Measurements from ENCODE around the gene OR51B4.
"Not testable (repeated sequence)": the region's sequence is repeated elsewhere in the genome, so short reads cannot be mapped to it uniquely, and the experiment has no call there.

OR51B4 gene

DNA sequence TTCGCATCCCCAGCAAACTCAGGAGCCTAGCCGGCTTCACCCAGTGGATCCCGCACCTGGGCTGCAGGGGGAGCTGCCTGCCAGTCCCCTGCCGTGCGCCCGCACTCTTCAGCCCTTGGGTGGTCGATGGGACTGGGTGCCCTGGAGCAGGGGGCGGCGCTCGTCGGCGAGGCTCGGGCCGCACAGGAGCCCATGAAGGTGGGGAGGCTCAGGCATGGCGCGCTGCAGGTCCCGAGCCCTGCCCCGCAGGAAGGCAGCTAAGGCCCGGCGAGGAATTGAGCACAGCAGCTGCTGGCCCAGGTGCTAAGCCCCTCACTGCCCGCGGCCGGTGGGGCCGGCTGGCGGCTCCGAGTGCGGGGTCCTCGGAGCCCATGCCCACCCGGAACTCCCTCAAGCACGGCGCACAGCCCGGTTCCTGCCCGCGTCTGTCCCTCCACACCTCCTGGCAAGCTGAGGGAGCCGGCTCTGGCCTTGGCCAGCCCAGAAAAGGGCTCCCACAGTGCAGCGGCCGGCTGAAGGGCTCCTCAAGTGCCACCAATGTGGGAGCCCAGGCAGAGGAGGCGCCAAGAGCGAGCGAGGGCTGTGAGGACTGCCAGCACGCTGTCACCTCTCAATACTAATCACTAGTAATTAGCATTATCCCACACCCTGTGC, 7.3 kb downstream of the OR51B4 start:
- not testable (repeated sequence) for DNase-seq (ENCODE audit: low read depth)

DNA sequence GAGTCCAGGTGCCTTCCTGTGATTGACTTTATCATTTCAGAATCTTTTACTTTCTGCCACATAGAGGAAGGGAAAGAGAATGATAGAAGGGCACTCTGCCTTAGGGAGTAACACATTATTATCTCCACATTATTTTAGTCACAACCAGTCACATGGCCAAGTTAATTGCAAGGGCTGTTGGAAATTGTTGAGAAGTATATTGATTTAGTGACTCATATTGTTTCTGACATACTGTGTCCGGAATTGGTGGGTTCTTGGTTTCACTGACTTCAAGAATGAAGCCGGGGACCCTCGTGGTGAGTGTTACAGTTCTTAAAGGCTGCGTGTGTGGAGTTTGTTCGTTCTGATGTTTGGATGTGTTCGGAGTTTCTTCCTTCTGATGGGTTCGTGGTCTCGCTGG, 8.7 kb downstream of the OR51B4 start:
- no peak for DNase-seq (ENCODE audit: low read depth)

DNA sequence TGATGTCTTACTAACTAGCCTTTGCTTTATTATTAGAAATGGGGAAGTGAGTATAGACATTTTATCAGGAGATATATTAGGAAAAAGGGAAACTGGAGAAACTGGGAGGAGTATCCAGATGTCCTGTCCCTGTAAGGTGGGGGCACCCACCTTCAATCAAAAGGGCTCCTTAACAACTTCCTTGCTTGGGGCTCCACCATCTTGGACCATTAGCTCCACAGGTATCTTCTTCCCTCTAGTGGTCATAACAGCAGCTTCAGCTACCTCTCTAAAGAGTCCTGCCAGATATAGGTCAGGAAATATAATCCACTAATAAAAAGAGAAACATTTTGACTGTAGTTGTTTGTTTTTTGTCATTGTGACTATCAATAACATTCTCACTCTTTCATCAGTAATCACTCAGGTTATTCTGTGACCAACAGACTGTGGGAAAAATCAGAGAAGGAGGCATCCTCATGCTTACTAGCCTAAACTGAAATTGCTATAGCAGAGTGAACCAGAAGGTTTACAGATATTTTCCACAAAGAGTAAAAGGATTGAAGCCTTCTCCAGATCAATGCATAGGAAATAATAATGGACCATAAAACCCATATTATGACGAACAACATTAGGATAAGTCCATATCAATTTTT, 10.4 kb downstream of the OR51B4 start:
- DNase-seq (ENCODE audit: low read depth): peak; percentile 61

DNA sequence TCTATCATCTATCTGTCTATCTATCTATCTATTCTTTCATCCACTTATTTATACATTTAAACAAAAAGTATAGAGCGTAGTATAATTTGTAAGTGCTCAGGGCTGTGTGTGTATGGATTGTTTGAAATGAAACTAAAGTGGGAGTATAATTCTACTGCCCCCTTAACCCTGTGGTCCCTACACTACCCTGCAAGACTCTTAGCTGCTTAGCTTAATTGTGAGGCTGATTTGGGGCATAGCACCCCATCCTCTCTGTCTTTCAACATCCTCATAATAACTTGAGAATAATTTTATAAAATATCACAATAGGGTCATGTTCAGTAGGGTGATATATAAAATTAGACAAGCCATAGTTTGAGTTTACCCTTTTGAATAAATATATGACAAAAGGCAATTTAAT, 11.6 kb downstream of the OR51B4 start:
- DNase-seq (ENCODE audit: low read depth): no peak

DNA sequence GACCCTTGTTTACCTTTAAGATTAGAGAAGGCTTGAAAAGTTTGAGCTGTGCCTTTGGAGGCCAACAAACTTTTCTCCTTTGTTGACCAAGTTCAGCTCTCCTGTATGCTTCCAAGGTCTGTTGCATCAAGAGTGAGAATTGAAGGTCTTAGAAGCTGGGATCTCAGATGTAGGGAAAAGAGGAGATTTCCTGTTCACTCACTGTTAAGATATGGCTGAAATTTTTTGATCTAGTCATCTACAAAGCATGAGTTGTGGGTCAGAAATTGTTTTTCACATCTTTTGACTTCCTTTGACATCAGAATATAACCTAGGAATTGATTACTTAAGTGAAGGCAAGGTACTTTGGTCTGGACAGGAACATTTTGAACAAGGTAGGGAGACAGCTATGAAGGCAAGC, 12.1 kb downstream of the OR51B4 start:
- peak; percentile 28 for DNase-seq (ENCODE audit: low read depth)

DNA sequence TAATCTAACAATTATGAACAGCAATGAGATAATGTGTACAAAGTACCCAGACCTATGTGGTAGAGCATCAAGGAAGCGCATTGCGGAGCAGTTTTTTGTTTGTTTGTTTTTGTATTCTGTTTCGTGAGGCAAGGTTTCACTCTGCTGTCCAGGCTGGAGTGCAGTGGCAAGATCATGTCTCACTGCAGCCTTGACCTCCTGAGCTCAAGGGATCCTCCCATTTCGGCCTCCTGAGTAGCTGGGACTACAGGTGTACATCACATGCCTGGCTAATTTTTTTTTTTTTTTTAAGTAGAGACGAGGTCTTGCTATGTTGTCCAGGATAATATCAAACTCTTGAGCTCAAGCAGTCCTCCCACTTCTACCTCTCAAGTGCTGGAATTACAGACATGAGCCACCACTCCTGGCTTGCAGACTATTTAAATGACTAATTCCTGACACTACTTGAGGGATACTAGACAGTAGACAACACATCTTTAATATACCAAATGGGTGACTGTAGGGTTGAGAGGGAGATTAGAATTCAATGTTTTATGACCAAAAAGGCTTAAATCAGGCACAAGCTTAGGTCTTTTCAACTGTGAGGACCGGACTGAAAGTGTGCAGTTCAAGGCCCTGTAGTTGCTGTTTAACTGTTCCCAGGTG, 12.7 kb downstream of the OR51B4 start:
- DNase-seq (ENCODE audit: low read depth): no peak

DNA sequence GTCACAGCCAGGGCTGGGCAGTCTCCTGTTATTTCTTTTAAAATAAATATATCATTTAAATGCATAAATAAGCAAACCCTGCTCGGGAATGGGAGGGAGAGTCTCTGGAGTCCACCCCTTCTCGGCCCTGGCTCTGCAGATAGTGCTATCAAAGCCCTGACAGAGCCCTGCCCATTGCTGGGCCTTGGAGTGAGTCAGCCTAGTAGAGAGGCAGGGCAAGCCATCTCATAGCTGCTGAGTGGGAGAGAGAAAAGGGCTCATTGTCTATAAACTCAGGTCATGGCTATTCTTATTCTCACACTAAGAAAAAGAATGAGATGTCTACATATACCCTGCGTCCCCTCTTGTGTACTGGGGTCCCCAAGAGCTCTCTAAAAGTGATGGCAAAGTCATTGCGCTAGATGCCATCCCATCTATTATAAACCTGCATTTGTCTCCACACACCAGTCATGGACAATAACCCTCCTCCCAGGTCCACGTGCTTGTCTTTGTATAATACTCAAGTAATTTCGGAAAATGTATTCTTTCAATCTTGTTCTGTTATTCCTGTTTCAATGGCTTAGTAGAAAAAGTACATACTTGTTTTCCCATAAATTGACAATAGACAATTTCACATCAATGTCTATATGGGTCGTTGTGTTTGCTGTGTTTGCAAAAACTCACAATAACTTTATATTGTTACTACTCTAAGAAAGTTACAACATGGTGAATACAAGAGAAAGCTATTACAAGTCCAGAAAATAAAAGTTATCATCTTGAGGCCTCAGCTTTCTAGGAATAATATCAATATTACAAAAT, 13.4 kb downstream of the OR51B4 start:
- DNase-seq (ENCODE audit: low read depth): peak; percentile 44

DNA sequence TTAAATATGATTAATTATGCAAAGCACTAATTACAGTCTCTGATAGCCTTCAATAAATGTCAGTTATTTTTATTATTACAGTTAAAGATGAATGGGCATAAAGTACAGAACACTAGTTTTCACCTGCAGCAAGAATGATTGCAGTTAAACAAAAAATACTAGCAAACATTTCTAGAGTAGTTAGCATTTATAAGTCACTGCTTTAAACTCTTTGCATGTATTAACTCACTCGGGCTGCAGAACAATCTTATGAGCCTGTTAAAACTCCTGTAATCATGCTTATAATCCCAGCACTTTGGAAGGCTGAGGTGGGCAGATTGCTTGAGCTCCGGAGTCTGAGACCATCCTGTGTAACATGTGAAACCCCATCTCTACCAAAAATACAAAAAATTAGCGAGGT, 14.8 kb downstream of the OR51B4 start:
- no peak for DNase-seq (ENCODE audit: low read depth)

DNA sequence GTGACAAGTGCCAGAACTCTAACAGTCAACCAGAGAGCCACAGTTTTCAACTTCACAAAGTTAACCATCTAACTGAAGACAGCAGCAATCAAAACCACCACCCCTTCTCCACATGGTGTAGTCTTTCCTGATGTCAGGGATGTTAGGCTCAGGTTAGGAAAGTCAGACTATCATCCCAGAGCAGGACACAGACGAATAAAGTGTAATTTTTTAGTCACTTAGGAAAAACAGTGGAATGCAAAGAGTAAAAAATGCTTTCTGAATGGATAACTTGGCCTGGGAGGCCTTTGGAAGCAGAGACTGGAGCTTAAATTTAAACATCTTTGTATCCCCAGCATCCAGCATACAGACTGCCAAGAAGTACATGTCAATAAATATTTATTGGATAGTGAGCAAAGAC, 15.4 kb downstream of the OR51B4 start:
- DNase-seq (ENCODE audit: low read depth): no peak

DNA sequence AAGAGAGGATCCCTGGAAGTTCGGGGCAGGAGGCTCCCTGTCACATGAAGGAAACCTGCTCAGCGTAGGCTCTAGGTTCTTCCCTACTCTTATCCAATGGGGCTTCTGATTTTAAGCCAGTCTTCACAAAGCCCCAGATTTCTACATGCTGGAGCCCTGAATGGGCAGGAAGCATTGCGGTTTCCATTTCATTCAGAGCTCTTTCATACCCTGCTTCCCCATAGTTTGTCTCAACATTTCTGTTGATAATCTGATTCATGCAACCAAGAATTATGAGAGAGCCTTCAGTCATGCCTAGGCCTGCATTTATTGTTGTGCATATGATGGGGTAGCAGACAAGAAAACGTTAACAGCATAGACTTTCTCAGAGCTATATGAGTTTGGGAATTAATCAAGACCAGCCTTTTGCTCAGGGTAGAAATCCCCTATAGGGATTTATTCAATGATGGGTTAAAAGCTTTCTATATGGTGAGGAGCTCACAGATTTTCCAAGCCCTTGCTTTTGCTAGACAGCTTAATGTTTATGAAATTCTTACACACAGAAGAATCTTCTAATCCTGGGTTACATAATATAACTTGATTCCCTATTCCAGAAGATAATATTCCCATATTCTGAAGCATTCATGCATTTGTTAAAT, 15.9 kb downstream of the OR51B4 start:
- no peak for DNase-seq (ENCODE audit: low read depth)

DNA sequence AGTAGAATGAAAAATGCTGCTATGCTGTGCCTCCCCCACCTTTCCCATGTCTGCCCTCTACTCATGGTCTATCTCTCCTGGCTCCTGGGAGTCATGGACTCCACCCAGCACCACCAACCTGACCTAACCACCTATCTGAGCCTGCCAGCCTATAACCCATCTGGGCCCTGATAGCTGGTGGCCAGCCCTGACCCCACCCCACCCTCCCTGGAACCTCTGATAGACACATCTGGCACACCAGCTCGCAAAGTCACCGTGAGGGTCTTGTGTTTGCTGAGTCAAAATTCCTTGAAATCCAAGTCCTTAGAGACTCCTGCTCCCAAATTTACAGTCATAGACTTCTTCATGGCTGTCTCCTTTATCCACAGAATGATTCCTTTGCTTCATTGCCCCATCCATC, 17.1 kb downstream of the OR51B4 start:
- no peak for DNase-seq (ENCODE audit: low read depth)

DNA sequence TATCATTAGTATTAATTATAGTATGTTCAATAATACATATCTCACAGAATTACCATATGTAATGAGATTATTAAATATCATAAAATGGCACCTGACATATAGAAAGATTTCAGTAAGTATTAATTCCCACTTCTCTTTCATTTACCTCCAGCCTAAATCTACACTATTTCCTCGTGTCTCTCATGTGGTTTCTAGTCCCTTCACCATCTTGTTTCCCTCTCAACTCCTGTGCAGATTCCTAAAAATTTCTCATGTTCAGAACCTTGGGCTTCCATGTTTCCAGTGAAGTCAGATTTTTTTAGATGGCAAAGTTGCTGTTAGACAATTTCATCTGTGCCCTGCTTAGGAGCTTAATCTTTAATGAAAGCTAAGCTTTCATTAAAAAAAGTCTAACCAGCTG, 17.9 kb downstream of the OR51B4 start:
- DNase-seq (ENCODE audit: low read depth): no peak

DNA sequence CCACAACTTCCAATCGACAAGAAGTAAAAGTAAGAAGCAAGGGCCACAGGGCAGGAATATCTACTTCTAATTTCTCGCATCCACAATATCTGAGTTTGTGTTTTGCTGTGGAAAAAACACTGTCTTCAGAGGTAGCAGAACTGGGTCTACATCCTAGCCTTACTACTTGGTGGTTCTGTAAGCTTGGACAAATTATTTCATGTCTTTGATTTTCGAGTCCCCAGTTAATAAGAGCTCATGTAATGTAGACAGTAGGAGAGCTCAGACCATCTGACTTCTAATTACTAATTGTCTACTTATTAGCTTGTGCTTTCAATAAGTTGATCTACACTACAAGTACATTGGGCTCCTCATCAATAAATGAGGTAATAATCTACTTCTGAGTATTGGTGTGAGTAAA, 18.7 kb downstream of the OR51B4 start:
- no peak for DNase-seq (ENCODE audit: low read depth)

DNA sequence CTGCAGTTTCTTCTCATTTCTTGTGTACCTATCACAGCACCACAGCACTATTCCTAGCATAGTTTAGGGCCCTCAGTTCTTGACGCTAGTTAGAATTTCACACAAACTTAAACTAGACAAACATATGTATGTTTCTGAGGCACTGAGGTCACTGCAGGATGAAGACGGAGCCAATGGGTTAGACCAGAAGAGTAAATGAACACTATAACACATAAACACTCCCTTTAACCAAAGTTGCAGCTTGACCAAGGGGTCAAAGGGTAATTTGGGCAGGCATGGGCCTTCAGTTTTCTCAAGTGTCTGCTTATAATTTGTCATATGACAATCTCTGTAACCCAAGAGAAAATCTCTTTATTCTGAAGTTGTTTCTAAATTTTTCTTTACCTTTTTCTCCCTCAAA, 19.1 kb downstream of the OR51B4 start:
- no peak for DNase-seq (ENCODE audit: low read depth)

DNA sequence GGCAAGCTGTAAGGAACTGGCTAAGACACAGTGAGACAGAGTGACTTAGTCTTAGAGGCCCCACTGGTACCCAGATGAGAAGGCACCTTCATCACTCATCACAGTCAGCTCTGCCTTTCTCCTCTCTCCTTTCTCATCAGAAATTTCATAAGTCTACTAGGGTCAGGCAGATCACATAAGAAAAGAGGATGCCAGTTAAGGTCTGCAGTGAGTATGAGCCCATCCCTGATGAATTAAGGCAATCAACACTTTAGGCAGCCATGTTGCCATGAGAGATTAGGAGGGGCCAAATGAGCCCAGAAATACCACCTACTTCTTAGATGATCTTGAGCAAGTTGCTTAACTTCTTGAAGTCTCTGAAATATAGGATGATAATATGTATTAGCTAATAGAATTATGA, 20.1 kb downstream of the OR51B4 start:
- no peak for DNase-seq (ENCODE audit: low read depth)

DNA sequence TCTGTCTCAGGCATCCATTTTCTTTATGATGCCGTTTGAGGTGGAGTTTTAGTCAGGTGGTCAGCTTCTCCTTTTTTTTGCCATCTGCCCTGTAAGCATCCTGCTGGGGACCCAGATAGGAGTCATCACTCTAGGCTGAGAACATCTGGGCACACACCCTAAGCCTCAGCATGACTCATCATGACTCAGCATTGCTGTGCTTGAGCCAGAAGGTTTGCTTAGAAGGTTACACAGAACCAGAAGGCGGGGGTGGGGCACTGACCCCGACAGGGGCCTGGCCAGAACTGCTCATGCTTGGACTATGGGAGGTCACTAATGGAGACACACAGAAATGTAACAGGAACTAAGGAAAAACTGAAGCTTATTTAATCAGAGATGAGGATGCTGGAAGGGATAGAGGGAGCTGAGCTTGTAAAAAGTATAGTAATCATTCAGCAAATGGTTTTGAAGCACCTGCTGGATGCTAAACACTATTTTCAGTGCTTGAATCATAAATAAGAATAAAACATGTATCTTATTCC, 21.1 kb downstream of the OR51B4 start:
- peak; percentile 98 for DNase-seq (ENCODE audit: low read depth)

DNA sequence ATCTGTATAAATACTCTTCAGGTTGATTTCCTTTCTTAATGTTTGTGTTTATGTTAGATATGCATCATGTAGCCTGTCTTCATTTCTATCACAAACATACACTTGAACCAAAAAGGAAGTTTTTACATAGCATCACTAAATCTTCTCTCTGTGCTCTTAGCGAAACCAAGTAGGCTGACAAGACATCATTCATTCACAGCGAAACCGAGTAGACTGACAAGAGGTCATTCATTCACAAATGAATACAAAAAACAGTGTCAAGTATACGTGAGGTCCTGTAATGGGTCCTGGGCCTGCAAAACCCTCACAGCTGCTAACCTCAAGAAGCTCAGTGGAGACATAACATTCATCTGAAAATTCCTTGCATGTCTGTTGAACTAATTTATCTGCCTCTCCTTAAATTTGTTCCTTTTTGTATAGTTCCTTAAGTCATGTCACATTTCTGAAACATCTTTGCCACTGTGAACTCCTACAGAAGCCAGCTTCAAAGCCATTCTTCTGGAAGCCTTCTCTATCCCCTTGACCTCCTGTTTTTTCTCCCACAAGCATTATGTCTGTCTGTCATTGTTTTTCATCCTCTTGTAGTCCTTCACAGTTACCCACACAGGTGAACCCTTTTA, 22.2 kb downstream of the OR51B4 start:
- no peak for DNase-seq (ENCODE audit: low read depth)

DNA sequence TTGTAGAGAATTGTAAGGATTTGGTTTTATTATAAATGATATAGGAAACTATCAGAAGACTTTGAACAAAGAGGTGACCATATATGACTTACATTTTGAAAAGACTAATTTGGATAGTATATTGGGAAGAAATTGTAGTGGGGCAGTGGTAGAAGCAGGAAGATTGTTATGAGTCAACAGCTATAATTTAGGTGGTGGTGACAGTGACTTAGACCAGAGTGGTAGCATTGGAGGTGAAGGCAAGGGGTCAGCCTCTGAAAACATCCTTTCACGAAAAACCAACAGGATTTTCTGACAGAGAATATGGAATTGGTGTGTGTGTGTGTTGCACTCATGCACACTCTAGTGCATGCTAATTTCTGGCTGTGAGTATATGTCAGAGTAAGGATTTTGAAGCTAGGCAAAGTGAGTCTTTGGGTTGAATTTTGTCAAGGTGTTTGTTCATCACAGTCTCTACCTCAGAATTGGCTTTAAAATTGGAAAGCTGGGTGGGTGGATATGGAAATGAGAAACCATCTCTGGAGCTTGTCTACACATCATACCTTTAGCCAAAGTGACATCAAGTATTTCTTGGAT, 23.9 kb downstream of the OR51B4 start:
- no peak for DNase-seq (ENCODE audit: low read depth)

DNA sequence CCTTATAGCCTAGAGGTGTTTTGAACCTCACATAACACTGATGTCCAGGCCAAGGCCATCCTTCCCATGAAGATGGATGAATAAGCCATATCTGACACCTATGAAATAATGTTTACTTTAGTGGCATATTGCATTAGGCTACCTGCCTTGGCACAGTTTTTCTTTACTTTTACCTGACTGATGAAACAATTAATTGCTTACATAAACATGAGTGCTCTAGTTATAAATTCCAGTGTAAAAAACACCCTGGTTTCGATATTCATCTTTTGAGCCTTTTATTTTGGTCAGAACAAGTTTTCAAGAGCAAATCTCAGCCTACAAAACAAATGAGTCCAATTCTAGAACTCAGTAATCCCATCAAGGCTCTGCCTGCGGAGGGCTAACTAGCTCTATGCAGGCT, 25.0 kb downstream of the OR51B4 start:
- no peak for DNase-seq (ENCODE audit: low read depth)

DNA sequence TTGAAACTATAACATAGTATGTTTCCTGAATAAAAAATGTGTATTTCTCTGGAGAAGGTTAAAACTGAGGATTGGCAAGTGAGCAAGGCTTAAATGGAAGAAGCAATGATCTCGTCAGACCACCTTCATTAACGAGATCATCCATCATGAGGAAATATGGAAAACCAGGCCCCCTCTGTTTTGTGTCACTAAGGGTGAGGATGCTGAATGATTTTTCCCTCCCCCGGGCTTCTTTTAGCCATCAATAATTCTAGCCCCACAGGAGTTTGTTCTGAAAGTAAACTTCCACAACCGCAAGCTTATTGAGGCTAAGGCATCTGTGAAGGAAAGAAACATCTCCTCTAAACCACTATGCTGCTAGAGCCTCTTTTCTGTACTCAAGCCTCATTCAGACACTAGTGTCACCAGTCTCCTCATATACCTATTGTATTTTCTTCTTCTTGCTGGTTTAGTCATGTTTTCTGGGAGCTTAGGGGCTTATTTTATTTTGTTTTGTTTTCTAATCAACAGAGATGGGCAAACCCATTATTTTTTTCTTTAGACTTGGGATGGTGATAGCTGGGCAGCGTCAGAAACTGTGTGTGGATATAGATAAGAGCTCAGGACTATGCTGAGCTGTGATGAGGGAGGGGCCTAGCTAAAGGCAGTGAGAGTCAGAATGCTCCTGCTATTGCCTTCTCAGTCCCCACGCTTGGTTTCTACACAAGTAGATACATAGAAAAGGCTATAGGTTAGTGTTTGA, 26.2 kb downstream of the OR51B4 start:
- peak; percentile 27 for DNase-seq (ENCODE audit: low read depth)

DNA sequence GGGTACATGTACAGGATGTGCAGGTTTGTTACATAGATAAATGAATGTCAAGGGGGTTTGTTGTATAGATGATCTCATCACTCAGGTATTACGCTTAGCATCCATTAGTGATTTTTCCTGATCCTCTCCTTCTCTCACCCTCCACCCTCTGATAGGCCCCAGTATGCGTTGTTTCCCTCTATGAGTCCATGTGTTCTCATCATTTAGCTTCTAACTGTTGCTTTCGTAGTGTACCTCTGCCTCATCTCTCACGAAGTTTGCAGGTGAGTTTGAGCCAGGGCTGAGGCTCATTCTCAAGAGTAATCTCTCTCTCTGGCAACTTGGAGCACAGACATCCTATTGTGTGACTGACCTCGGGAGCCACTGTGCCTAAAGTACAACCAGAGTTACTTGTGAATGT, 27.4 kb downstream of the OR51B4 start:
- DNase-seq (ENCODE audit: low read depth): peak; percentile 11
